Measurements from ENCODE around the gene CFAP65. TPM values are rescaled to one million over a fixed set of nuclear protein-coding genes. Genes with fewer than 3 reads are reported as not detected.

The CFAP65 gene
- polyA plus RNA-seq, 1 donor (not counting 4 experiments of a cell fraction or from before 2014, with no cell fraction given): not detected

DNA sequence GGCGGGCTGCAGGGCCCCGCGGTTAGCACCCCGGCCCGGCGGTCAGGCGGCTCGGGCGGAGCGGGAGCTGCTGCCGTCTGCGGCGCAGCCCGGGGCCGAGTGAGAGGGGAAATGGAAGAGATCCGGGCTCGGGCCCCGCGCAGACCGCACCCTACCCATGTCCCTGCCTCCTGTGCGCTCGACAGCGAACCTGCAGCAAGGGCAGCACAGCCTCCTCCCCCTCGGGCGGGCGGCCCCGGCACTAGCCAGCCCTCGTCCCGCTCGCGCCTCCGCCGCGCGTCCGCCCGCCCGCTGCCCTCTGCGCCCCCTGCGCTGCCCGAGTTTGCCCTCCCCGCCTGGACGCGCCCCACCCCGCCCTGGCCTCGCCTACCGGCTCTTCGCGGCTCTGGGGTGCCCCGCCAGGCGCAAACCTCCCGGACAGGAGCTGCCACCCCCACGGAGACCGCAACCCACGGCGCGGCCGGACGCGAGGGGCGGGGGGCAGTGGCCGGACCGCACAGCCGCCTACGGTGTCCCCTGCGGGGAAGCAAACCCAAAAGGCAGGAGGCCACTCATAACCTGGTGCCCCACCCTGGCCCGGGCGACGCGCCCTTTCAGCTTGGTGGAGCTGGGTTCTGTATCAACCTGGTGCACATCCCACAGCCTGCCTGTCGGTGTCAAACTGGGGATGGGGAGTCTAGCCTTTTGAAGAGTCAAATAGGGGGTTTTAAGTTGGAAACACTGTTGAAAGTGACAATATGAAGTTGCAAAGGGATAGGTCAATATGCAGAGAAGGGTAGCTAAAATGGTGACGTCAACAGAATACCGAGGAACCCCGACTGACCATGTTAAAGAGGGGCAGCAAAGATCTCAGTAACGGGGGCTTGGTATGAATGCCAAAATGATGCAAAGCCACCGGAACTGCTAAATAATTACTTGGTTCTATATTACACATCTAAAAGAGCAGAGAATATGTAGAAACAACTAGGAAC is 19.8 kb upstream of the CFAP65 start, which contains the start of gene IHH:
Gene IHH (minus strand): TSS at position 101 of the 971 bp plus-strand sequence. CDS start 454 bp downstream, outside the sequence.
- FAIRE-seq (no peak), DNase-seq (ENCODE audit: low read depth, low spot score) (no peak)
- Histone ChIP-seq H3K9me1 (ENCODE audit: control insufficient read depth, extremely low read depth, insufficient read depth, low read length) (no peaks in the 10 kb centered on the region), H3K9ac (ENCODE audit: control insufficient read depth, extremely low read depth, insufficient read depth, low read length) (no peak within 1 kb of the TSS), H3K4me3 (ENCODE audit: control insufficient read depth in 2 of 3, extremely low read depth in 1 of 3, insufficient read depth in 2 of 3, low read depth in 1 of 3, low read length in 3 of 3) (peak within 1 kb of the TSS in 1 of 3 experiments; percentile 22), H3K4me2 (ENCODE audit: control insufficient read depth, extremely low read depth, insufficient read depth, low read depth, low read length) (no peak within 1 kb of the TSS), H3K9me3 (ENCODE audit: control insufficient read depth, low read depth, low read length) (no peaks in the 10 kb centered on the region), H3K79me2 (ENCODE audit: control insufficient read depth, insufficient read depth, low read length) (no peaks in the 10 kb centered on the region), H3K36me3 (ENCODE audit: control insufficient read depth in 2 of 2, extremely low read depth in 1 of 2, insufficient read depth in 2 of 2, low read length in 2 of 2) (no peaks in the 10 kb centered on the region), H2AFZ (ENCODE audit: control insufficient read depth, low read length) (no peak within 1 kb of the TSS), H4K20me1 (ENCODE audit: control insufficient read depth, extremely low read depth, insufficient read depth, low read length) (peaks cover 2% of the 10 kb centered on the region), H3K4me1 (ENCODE audit: control insufficient read depth, extremely low read depth, insufficient read depth, low read length) (peaks cover 8% of the 10 kb centered on the region), H3K27ac (ENCODE audit: control insufficient read depth, insufficient read depth, low read length) (no peak within 1 kb of the TSS), H3K27me3 (ENCODE audit: control insufficient read depth, extremely low read depth, insufficient read depth, low read length) (peaks cover 76% of the 10 kb centered on the region)
- peak; percentile 100 for TF ChIP-seq EZH2 (IDR thresholded peaks at IDR 0.05; ENCODE audit: low read length)
- TF ChIP-seq, protein P1, sequence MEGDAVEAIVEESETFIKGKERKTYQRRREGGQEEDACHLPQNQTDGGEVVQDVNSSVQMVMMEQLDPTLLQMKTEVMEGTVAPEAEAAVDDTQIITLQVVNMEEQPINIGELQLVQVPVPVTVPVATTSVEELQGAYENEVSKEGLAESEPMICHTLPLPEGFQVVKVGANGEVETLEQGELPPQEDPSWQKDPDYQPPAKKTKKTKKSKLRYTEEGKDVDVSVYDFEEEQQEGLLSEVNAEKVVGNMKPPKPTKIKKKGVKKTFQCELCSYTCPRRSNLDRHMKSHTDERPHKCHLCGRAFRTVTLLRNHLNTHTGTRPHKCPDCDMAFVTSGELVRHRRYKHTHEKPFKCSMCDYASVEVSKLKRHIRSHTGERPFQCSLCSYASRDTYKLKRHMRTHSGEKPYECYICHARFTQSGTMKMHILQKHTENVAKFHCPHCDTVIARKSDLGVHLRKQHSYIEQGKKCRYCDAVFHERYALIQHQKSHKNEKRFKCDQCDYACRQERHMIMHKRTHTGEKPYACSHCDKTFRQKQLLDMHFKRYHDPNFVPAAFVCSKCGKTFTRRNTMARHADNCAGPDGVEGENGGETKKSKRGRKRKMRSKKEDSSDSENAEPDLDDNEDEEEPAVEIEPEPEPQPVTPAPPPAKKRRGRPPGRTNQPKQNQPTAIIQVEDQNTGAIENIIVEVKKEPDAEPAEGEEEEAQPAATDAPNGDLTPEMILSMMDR (optimal IDR thresholded peaks at IDR 0.05 in 1 of 3, IDR thresholded peaks at IDR 0.05 in 1 of 3, conservative IDR thresholded peaks at IDR 0.05 in 1 of 3; ENCODE audit: extremely low read depth in 1 of 3, insufficient read depth in 2 of 3, low read length in 3 of 3): no peak
- dilution Hi-C loops (cut with MboI; ENCODE audit: extremely low pct_ligation_motif_present, low sequenced_read_pairs): loop anchor here (5.0 kb wide), 1 partner anchor 86 kb away; no protein-coding TSS in a partner anchor

DNA sequence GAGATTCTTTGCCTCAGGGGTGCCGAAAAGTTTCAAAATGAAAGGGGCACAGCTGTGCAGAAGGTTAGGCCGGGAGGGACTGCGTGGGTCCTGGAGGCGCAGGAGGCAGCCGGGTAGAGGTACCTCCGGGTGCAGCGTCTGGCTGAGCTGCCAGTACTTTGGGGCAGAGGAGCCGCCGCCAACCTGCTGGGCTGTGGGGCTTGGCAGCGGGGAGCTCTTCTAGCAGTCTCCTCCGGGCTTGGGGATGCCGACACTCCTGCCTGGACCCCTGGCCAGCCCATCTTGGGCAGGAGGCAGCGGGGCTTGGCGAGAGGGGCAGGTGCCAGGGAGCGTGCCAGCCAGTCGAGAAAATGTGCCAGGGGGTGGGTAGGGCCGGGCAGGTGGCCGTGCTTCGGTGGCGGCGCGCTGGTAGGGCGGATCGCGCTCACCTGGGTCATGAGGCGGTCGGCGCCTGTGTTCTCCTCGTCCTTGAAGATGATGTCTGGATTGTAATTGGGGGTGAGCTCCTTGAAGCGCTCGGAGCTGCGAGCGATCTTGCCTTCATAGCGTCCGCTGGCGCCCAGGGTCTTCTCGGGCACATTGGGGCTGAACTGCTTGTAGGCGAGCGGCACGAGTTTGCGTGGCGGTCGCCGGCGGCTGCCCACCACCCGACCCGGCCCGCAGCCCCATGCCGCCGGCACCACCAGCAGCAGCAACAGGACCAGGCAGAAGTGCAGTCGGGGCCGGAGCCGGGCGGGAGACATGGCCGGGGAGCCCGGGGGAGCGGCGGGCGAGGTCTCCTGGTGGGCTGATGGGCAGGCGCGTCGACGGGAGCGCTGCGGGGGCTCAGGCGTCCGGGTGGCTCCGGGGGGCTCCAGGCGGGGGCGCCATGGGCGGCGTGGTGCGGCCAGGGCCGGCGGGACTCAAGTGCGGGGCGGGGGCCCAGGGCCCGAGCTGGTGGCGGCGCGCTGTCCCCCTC is 18.7 kb upstream of the CFAP65 start:
- Histone ChIP-seq H3K4me1 (ENCODE audit: control insufficient read depth, extremely low read depth, insufficient read depth, low read length) (peaks cover 8% of the 10 kb centered on the region), H3K36me3 (ENCODE audit: control insufficient read depth in 2 of 2, extremely low read depth in 1 of 2, insufficient read depth in 2 of 2, low read length in 2 of 2) (no peaks in the 10 kb centered on the region), H3K27me3 (ENCODE audit: control insufficient read depth, extremely low read depth, insufficient read depth, low read length) (peaks cover 86% of the 10 kb centered on the region), H3K9me3 (ENCODE audit: control insufficient read depth, low read depth, low read length) (no peaks in the 10 kb centered on the region), H3K4me2 (ENCODE audit: control insufficient read depth, extremely low read depth, insufficient read depth, low read depth, low read length) (no peak overlapping the region), H3K79me2 (ENCODE audit: control insufficient read depth, insufficient read depth, low read length) (no peaks in the 10 kb centered on the region), H3K27ac (ENCODE audit: control insufficient read depth, insufficient read depth, low read length) (no peak overlapping the region), H2AFZ (ENCODE audit: control insufficient read depth, low read length) (no peak overlapping the region), H3K9me1 (ENCODE audit: control insufficient read depth, extremely low read depth, insufficient read depth, low read length) (no peaks in the 10 kb centered on the region), H4K20me1 (ENCODE audit: control insufficient read depth, extremely low read depth, insufficient read depth, low read length) (peaks cover 2% of the 10 kb centered on the region), H3K9ac (ENCODE audit: control insufficient read depth, extremely low read depth, insufficient read depth, low read length) (no peak overlapping the region), H3K4me3 (ENCODE audit: control insufficient read depth in 2 of 3, extremely low read depth in 1 of 3, insufficient read depth in 2 of 3, low read depth in 1 of 3, low read length in 3 of 3) (no peak overlapping the region)
- TF ChIP-seq, protein P1 (optimal IDR thresholded peaks at IDR 0.05 in 1 of 3, IDR thresholded peaks at IDR 0.05 in 1 of 3, conservative IDR thresholded peaks at IDR 0.05 in 1 of 3; ENCODE audit: extremely low read depth in 1 of 3, insufficient read depth in 2 of 3, low read length in 3 of 3): no peak
- peak; percentile 94 for TF ChIP-seq EZH2 (IDR thresholded peaks at IDR 0.05; ENCODE audit: low read length)
- no peak for DNase-seq (ENCODE audit: low read depth, low spot score)
- dilution Hi-C loops (cut with MboI; ENCODE audit: extremely low pct_ligation_motif_present, low sequenced_read_pairs): loop anchor here (5.0 kb wide), 1 partner anchor 87 kb away; no protein-coding TSS in a partner anchor
- FAIRE-seq: no peak

Data from keratinocyte (primary cell).